HG03103 (cell line): ENCODE data around the gene DDX39A.
"Not testable (repeated sequence)": the region's sequence is repeated elsewhere in the genome, so short reads cannot be mapped to it uniquely, and the experiment has no call there.

Source experiments
- ATAC-seq: cut with Tn5 transposase; IDR thresholded peaks from one replicate; pipeline ENCODE4 v1.9.1; 2021; ENCODE audit warnings: low read depth; ENCODE audit not compliant: unreplicated experiment

Gene DDX39A

GRCh38 chr19:14367016-14367415, 52.1 kb downstream of the DDX39A start:
- ATAC-seq: no peak

- no peak for ATAC-seq
Observed at GRCh38 chr19:14366529-14366928, 52.6 kb downstream of the DDX39A start.

- not testable (repeated sequence) for ATAC-seq
Observed at GRCh38 chr19:14364098-14364443, 55.1 kb downstream of the DDX39A start.

- ATAC-seq: no peak
Observed at GRCh38 chr19:14363183-14364097, 55.7 kb downstream of the DDX39A start.

GRCh38 chr19:14361824-14362223, 57.3 kb downstream of the DDX39A start:
- ATAC-seq: no peak
